Mesenchymal stem cell (in vitro differentiated cells and primary cell): Measurements from ENCODE around the gene DMRT2.

Experiments used
- DNase-seq: peaks from one replicate; pipeline ENCODE4 v3.0.0-alpha.2; 2013
- H2AFZ ChIP-seq: one replicate; pipeline ENCODE4 v1.6.1; 2013; ENCODE audit warnings: low read depth, mild to moderate bottlenecking, control low read depth, inconsistent platforms, low read length, moderate library complexity
- H2AK5ac ChIP-seq: 2 replicates; pipeline ENCODE4 v1.6.1; 2013; ENCODE audit warnings: low read length, moderate library complexity, mild to moderate bottlenecking, inconsistent platforms; ENCODE audit not compliant: severe bottlenecking
- H2BK120ac ChIP-seq: one replicate; pipeline ENCODE4 v1.6.1; 2013; ENCODE audit warnings: low read depth, mild to moderate bottlenecking, inconsistent platforms, low read length, moderate library complexity
- H2BK12ac ChIP-seq, 2 experiments: one replicate each; pipeline ENCODE4 v1.6.1; 2013; ENCODE audit warnings: inconsistent platforms in 2 of 2, low read length in 2 of 2, mild to moderate bottlenecking in 2 of 2, moderate library complexity in 2 of 2, control low read depth in 1 of 2
- H2BK15ac ChIP-seq: one replicate; pipeline ENCODE4 v1.6.1; 2013; ENCODE audit warnings: mild to moderate bottlenecking, low read depth, inconsistent platforms; ENCODE audit not compliant: poor library complexity, severe bottlenecking
- H2BK5ac ChIP-seq: 2 replicates; pipeline ENCODE4 v1.6.1; 2013; ENCODE audit warnings: low read depth, mild to moderate bottlenecking, low read length, control low read depth, inconsistent platforms; ENCODE audit not compliant: poor library complexity, severe bottlenecking
- H3K14ac ChIP-seq, 2 experiments: one replicate each; pipeline ENCODE4 v1.6.1; 2013; ENCODE audit warnings: inconsistent platforms in 2 of 2, low read length in 2 of 2, control low read depth in 1 of 2, mild to moderate bottlenecking in 1 of 2, moderate library complexity in 1 of 2
- H3K18ac ChIP-seq, 2 experiments: one replicate each; pipeline ENCODE4 v1.6.1; 2013; ENCODE audit warnings: inconsistent platforms in 2 of 2, low read length in 2 of 2, control low read depth in 1 of 2, low read depth in 1 of 2, mild to moderate bottlenecking in 1 of 2
- H3K23ac ChIP-seq, 2 experiments: one replicate each; pipeline ENCODE4 v1.6.1; 2013; ENCODE audit warnings: inconsistent platforms in 2 of 2, low read length in 2 of 2, mild to moderate bottlenecking in 2 of 2, moderate library complexity in 2 of 2, control low read depth in 1 of 2
- H3K27ac ChIP-seq: 2 replicates; pipeline ENCODE4 v1.5.1; 2013; ENCODE audit warnings: mild to moderate bottlenecking, moderate library complexity, low read length, control low read depth, inconsistent platforms; ENCODE audit not compliant: poor library complexity, severe bottlenecking
- H3K27me3 ChIP-seq, 2 experiments: 2 replicates each; pipeline versions ENCODE4 v1.6.1 to v1.7.0; 2013; ENCODE audit warnings: low read length in 2 of 2, mild to moderate bottlenecking in 2 of 2, moderate library complexity in 2 of 2, control low read depth in 1 of 2, inconsistent platforms in 1 of 2; ENCODE audit not compliant: control insufficient read depth in 1 of 2, insufficient read depth in 1 of 2
- H3K36me3 ChIP-seq, 2 experiments: 2 replicates each; pipeline versions ENCODE4 v1.6.1 to v1.7.0; 2013; ENCODE audit warnings: low read length in 2 of 2, control low read depth in 1 of 2, inconsistent platforms in 1 of 2, low read depth in 1 of 2, mild to moderate bottlenecking in 1 of 2; ENCODE audit not compliant: insufficient read depth in 2 of 2, control insufficient read depth in 1 of 2
- H3K4ac ChIP-seq, 2 experiments: one replicate each; pipeline ENCODE4 v1.6.1; 2013; ENCODE audit warnings: inconsistent platforms in 2 of 2, low read length in 2 of 2, mild to moderate bottlenecking in 2 of 2, moderate library complexity in 2 of 2, control low read depth in 1 of 2, low read depth in 1 of 2
- H3K4me1 ChIP-seq: 2 replicates; pipeline ENCODE4 v1.6.1; 2013; ENCODE audit warnings: low read depth, low read length, control low read depth; ENCODE audit not compliant: control insufficient read depth, insufficient read depth
- H3K4me2 ChIP-seq: 2 replicates; pipeline ENCODE4 v1.6.1; 2013; ENCODE audit warnings: low read length, mild to moderate bottlenecking, inconsistent platforms; ENCODE audit not compliant: poor library complexity, severe bottlenecking
- H3K4me3 ChIP-seq, 2 experiments: 2 replicates each; pipeline versions ENCODE4 v1.5.1 to v1.7.0; 2013; ENCODE audit warnings: low read length in 2 of 2, mild to moderate bottlenecking in 2 of 2, control low read depth in 1 of 2, low read depth in 1 of 2; ENCODE audit not compliant: insufficient read depth in 1 of 2
- H3K79me1 ChIP-seq: replicated peaks from 2 replicates; pipeline ENCODE4 v1.6.1; 2013; ENCODE audit warnings: mild to moderate bottlenecking, control low read depth, low read length, inconsistent platforms; ENCODE audit not compliant: poor library complexity, severe bottlenecking
- H3K9ac ChIP-seq: 2 replicates; pipeline ENCODE4 v1.7.0; 2013; ENCODE audit warnings: mild to moderate bottlenecking, low read length, moderate library complexity
- H3K9me3 ChIP-seq: 2 replicates; pipeline ENCODE4 v1.7.0; 2013; ENCODE audit warnings: mild to moderate bottlenecking, low read length; ENCODE audit not compliant: control insufficient read depth
- H4K8ac ChIP-seq: one replicate; pipeline ENCODE4 v1.6.1; 2013; ENCODE audit warnings: inconsistent platforms, mild to moderate bottlenecking, low read length, moderate library complexity
- H4K91ac ChIP-seq: one replicate; pipeline ENCODE4 v1.6.1; 2013; ENCODE audit warnings: mild to moderate bottlenecking, low read length, inconsistent platforms
- WGBS: methylation state at CpG from one replicate; pipeline ENCODE4 v1.1.7; 2013; ENCODE audit warnings: mixed read lengths; 5-methylcytosine and 5-hydroxymethylcytosine counted together

The DMRT2 gene

GRCh38 chr9:1086517-1086916, 36.4 kb downstream of the DMRT2 start:
- no peaks in the 10 kb centered on the region for H3K4me1 ChIP-seq
- H2BK120ac ChIP-seq, result no peak overlapping the region
- H3K27me3 ChIP-seq, result no peaks in the 10 kb centered on the region
- no peak overlapping the region for H3K9ac ChIP-seq
- no peak overlapping the region for H2BK15ac ChIP-seq
- H2BK5ac ChIP-seq, result no peak overlapping the region
- DNase-seq, result no peak
- H2AFZ ChIP-seq, result no peak overlapping the region
- H3K4me3 ChIP-seq, result no peak overlapping the region
- no peak overlapping the region for H3K18ac ChIP-seq
- WGBS, result 20% methylated on average over 2 of the region's 3 CpGs
- no peak overlapping the region for H4K8ac ChIP-seq
- H4K91ac ChIP-seq, result no peak overlapping the region
- H3K4ac ChIP-seq, result no peak overlapping the region
- H3K14ac ChIP-seq, result no peak overlapping the region
- no peak overlapping the region for H2BK12ac ChIP-seq
- H2AK5ac ChIP-seq, result no peak overlapping the region
- H3K9me3 ChIP-seq, result no peaks in the 10 kb centered on the region
- H3K79me1 ChIP-seq, result no peaks in the 10 kb centered on the region
- H3K23ac ChIP-seq, result no peak overlapping the region
- H3K36me3 ChIP-seq, result no peaks in the 10 kb centered on the region
- no peak overlapping the region for H3K27ac ChIP-seq
- no peak overlapping the region for H3K4me2 ChIP-seq

- Histone ChIP-seq H3K79me1 (no peaks in the 10 kb centered on the region), H3K4ac (no peak overlapping the region), H3K27ac (no peak overlapping the region), H2AFZ (no peak overlapping the region), H3K9ac (no peak overlapping the region), H3K4me1 (no peaks in the 10 kb centered on the region), H4K91ac (no peak overlapping the region), H2AK5ac (no peak overlapping the region), H3K9me3 (no peaks in the 10 kb centered on the region), H3K23ac (no peak overlapping the region), H3K18ac (no peak overlapping the region), H4K8ac (no peak overlapping the region), H3K14ac (no peak overlapping the region), H3K27me3 (no peaks in the 10 kb centered on the region), H3K4me3 (no peak overlapping the region), H2BK5ac (no peak overlapping the region), H2BK120ac (no peak overlapping the region), H2BK15ac (no peak overlapping the region), H3K4me2 (no peak overlapping the region), H2BK12ac (no peak overlapping the region), H3K36me3 (no peaks in the 10 kb centered on the region)
- 83% methylated on average over 5 of the region's 7 CpGs for WGBS
- no peak for DNase-seq
Measured at GRCh38 chr9:1087120-1087881, 37.1 kb downstream of the DMRT2 start.

- H2BK15ac ChIP-seq, result no peak overlapping the region
- H2BK5ac ChIP-seq, result no peak overlapping the region
- no peak overlapping the region for H2AK5ac ChIP-seq
- no peak overlapping the region for H3K4me3 ChIP-seq
- no peak overlapping the region for H2BK12ac ChIP-seq
- H3K14ac ChIP-seq, result no peak overlapping the region
- no peak overlapping the region for H2AFZ ChIP-seq
- H3K4me2 ChIP-seq, result no peak overlapping the region
- DNase-seq, result no peak
- H4K91ac ChIP-seq, result no peak overlapping the region
- H3K4ac ChIP-seq, result no peak overlapping the region
- H3K9ac ChIP-seq, result no peak overlapping the region
- no peak overlapping the region for H3K27ac ChIP-seq
- H3K36me3 ChIP-seq, result no peaks in the 10 kb centered on the region
- H3K27me3 ChIP-seq, result no peaks in the 10 kb centered on the region
- no peaks in the 10 kb centered on the region for H3K9me3 ChIP-seq
- no peak overlapping the region for H2BK120ac ChIP-seq
- no peaks in the 10 kb centered on the region for H3K4me1 ChIP-seq
- H3K79me1 ChIP-seq, result no peaks in the 10 kb centered on the region
- H3K23ac ChIP-seq, result no peak overlapping the region
- no peak overlapping the region for H4K8ac ChIP-seq
- H3K18ac ChIP-seq, result no peak overlapping the region
- 53% methylated on average over 3 of the region's 3 CpGs for WGBS
Measured at GRCh38 chr9:1094749-1095148, 44.6 kb downstream of the DMRT2 start.

- H2AFZ ChIP-seq, result no peak overlapping the region
- H2BK12ac ChIP-seq, result no peak overlapping the region
- no peak overlapping the region for H3K14ac ChIP-seq
- DNase-seq, result no peak
- H2AK5ac ChIP-seq, result no peak overlapping the region
- no peak overlapping the region for H3K18ac ChIP-seq
- no peaks in the 10 kb centered on the region for H3K27me3 ChIP-seq
- H3K4me1 ChIP-seq, result no peaks in the 10 kb centered on the region
- H2BK5ac ChIP-seq, result no peak overlapping the region
- H3K4me3 ChIP-seq, result no peak overlapping the region
- no peak overlapping the region for H3K4me2 ChIP-seq
- no peak overlapping the region for H2BK15ac ChIP-seq
- WGBS, result 62% methylated on average over 9 of the region's 9 CpGs
- H3K9ac ChIP-seq, result no peak overlapping the region
- no peaks in the 10 kb centered on the region for H3K36me3 ChIP-seq
- no peak overlapping the region for H4K8ac ChIP-seq
- no peak overlapping the region for H3K23ac ChIP-seq
- H2BK120ac ChIP-seq, result no peak overlapping the region
- H3K4ac ChIP-seq, result no peak overlapping the region
- no peak overlapping the region for H4K91ac ChIP-seq
- H3K79me1 ChIP-seq, result no peaks in the 10 kb centered on the region
- no peaks in the 10 kb centered on the region for H3K9me3 ChIP-seq
- no peak overlapping the region for H3K27ac ChIP-seq
Measured at GRCh38 chr9:1096155-1096964, 46.2 kb downstream of the DMRT2 start.
